Colonic mucosa (tissue), 4 donors: ENCODE results near the gene LDB3. TPM values are rescaled to one million over a fixed set of nuclear protein-coding genes. Genes with fewer than 3 reads are reported as not detected.

Source experiments
- DNase-seq: peaks from one replicate; pipeline ENCODE4 v3.0.0-alpha.2; 2020
- H3K27ac ChIP-seq: fragments of 200-600 bp; one replicate; pipeline ENCODE4 v1.8.0; 2021
- H3K27me3 ChIP-seq: fragments of 200-600 bp; one replicate; pipeline ENCODE4 v1.8.0; 2021
- H3K36me3 ChIP-seq: fragments of 200-600 bp; one replicate; pipeline ENCODE4 v1.8.0; 2021
- H3K4me1 ChIP-seq: fragments of 200-600 bp; one replicate; pipeline ENCODE4 v1.8.0; 2021; ENCODE audit warnings: mild to moderate bottlenecking
- H3K4me3 ChIP-seq: fragments of 200-600 bp; one replicate; pipeline ENCODE4 v1.8.0; 2021
- H3K9ac ChIP-seq, 2 donors: one replicate each; pipeline ENCODE4 v1.7.0; 2013; ENCODE audit warnings: control low read depth in 2 of 2, low read depth in 2 of 2, low read length in 2 of 2
- H3K9me3 ChIP-seq: fragments of 200-600 bp; one replicate; pipeline ENCODE4 v1.8.0; 2021
- intact Hi-C: fragments of 100-400 bp; cut with DNase I; formaldehyde crosslinking; loops from one replicate; pipeline ENCODE4 v1.14.1; 2022
- total RNA-seq, 2 donors: library from RNA; stranded (reverse); fragmentation: NEBNext Ultra II Directional in 1 of 2; extraction: Animal tissue kit (Norgen Biotek cat#: 25700) in 1 of 2; gene quantifications; one replicate each; pipeline ENCODE4 v1.2.1, GENCODE V29; 2021
- TF ChIP-seq, protein P1 (sequence below): fragments of 200-600 bp; IDR thresholded peaks from one replicate; pipeline ENCODE4 v1.8.0; 2022; ENCODE audit warnings: antibody characterized with exemption, mild to moderate bottlenecking
- donor health status: healthy.
- donor health status: DM: no; HTN: no; CAD: no.
- donor health status: DM: no; HTN: no; CAD: no.

LDB3 gene
- total RNA-seq, 2 donors from 2014 or later = 0.72 to 4.7 TPM

DNA sequence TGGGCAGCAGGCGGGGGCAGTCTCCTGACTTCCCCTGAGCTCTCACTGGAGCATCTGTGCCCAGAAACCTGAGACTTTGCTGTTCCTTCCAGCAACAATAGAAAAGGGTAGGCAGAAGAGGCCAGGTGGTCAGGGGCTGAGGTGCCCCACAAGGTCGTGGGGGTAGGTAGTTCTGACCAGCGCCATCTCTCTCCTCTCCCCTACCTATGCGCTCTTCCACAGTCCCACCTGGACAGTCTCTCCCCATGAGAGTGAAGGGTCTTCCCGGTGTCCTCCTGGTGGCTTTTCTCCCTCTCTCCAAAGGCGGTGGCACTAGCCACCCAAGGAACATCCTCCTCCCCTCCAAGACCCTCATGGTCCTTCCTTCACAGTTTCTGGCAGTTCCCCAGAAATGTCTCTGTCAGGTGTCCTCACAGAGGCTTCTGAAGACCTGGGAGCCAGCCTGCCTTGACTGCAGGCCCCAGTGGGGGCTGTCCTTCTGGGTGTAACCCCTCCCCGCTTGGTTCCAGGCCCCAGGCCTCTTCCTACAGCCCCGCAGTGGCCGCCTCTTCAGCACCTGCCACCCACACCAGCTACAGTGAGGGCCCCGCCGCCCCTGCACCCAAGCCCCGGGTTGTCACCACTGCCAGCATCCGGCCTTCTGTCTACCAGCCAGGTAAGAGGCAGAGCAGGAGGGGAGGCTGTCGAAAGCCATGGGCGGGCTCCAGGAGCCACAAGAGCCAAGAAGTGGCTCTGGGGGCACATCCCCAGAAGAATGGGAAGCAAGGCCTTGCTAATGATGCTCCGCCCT, 41.3 kb downstream of the LDB3 start:
- Histone ChIP-seq H3K4me3 (no peak overlapping the region), H3K9me3 (no peaks in the 10 kb centered on the region), H3K9ac (no peak overlapping the region), H3K36me3 (no peaks in the 10 kb centered on the region), H3K27ac (no peak overlapping the region), H3K4me1 (peaks cover 3% of the 10 kb centered on the region), H3K27me3 (no peaks in the 10 kb centered on the region)
- TF ChIP-seq, protein P1, sequence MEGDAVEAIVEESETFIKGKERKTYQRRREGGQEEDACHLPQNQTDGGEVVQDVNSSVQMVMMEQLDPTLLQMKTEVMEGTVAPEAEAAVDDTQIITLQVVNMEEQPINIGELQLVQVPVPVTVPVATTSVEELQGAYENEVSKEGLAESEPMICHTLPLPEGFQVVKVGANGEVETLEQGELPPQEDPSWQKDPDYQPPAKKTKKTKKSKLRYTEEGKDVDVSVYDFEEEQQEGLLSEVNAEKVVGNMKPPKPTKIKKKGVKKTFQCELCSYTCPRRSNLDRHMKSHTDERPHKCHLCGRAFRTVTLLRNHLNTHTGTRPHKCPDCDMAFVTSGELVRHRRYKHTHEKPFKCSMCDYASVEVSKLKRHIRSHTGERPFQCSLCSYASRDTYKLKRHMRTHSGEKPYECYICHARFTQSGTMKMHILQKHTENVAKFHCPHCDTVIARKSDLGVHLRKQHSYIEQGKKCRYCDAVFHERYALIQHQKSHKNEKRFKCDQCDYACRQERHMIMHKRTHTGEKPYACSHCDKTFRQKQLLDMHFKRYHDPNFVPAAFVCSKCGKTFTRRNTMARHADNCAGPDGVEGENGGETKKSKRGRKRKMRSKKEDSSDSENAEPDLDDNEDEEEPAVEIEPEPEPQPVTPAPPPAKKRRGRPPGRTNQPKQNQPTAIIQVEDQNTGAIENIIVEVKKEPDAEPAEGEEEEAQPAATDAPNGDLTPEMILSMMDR = no peak
- DNase-seq = no peak
- intact Hi-C loops = loop anchor here (2.0 kb wide), 1 partner anchor 191 kb away; no protein-coding TSS in a partner anchor

- TF ChIP-seq, protein P1 = peak; percentile 71
- peak overlapping the region; percentile 83 for H3K4me3 ChIP-seq
- H3K27me3 ChIP-seq = no peaks in the 10 kb centered on the region
- H3K9me3 ChIP-seq = no peaks in the 10 kb centered on the region
- H3K9ac ChIP-seq = peak overlapping the region; percentile 51 to 96
- H3K27ac ChIP-seq = peak overlapping the region; percentile 94
- intact Hi-C loops = loop anchor here (2.0 kb wide), 1 partner anchor 190 kb away; no protein-coding TSS in a partner anchor
- H3K4me1 ChIP-seq = peaks cover 3% of the 10 kb centered on the region
- H3K36me3 ChIP-seq = no peaks in the 10 kb centered on the region
- DNase-seq = peak; percentile 90
These were observed 42.7 kb downstream of the LDB3 start for GRCh38 chr10:86710987-86711512.

DNA sequence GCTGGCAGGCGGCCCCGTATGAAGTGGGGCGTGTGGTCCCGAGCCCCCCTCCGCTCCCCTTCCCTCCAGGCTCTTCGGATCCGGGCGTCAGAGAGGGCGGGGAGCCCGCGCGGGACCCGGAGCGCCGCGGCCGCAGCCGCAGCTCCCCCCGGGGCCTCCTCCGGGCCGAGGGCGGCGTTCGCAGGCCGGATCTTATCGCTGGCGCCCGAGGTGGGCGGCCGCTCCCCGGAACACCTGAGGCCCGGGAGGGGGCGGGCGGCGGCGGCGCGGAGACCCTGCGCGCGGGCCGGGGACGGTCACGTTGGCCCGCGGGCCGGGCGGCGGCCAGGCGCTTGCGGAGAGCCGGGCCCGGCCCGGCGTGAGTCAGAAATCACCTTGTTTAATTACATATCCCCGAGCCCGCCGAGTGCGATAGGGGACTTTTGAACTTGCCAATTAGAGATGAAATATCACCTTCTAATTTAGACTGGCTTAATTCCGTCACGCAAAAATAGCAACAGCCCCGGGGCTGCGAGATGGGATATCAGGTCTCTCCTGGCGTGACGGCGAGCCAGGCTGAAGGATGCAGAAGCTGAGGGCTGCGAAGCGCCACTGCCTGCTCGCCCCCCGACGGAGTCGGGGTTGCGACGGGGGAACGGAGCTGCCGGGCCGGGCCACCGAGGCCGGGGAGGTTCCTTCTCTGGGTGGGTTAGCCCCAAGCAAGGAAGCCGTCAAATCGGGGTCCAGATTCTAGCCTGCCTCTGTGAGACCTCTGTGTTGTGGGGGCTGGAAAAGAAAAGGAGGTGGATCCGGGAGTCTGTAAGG, 43.4 kb downstream of the LDB3 start:
- Histone ChIP-seq H3K27ac (peak overlapping the region; percentile 94), H3K4me1 (peaks cover 3% of the 10 kb centered on the region), H3K9me3 (no peaks in the 10 kb centered on the region), H3K36me3 (no peaks in the 10 kb centered on the region), H3K27me3 (no peaks in the 10 kb centered on the region), H3K9ac (peak overlapping the region; percentile 84 to 96), H3K4me3 (peak overlapping the region; percentile 83)
- peak; percentile 54 for DNase-seq
- intact Hi-C loops = loop anchor here (2.0 kb wide), 1 partner anchor 189 kb away; no protein-coding TSS in a partner anchor
- TF ChIP-seq, protein P1 = no peak

GRCh38 chr10:86712317-86712707, 44.0 kb downstream of the LDB3 start:
- Histone ChIP-seq H3K9ac (peak overlapping the region; percentile 84 to 96), H3K4me1 (peaks cover 3% of the 10 kb centered on the region), H3K27me3 (no peaks in the 10 kb centered on the region), H3K27ac (peak overlapping the region; percentile 94), H3K4me3 (peak overlapping the region; percentile 83), H3K36me3 (no peaks in the 10 kb centered on the region), H3K9me3 (no peaks in the 10 kb centered on the region)
- DNase-seq = no peak
- intact Hi-C loops = no loop called here
- TF ChIP-seq, protein P1 = no peak

GRCh38 chr10:86715156-86715795, 47.0 kb downstream of the LDB3 start:
- DNase-seq = no peak
- no peaks in the 10 kb centered on the region for H3K9me3 ChIP-seq
- H3K4me1 ChIP-seq = peaks cover 3% of the 10 kb centered on the region
- intact Hi-C loops = no loop called here
- H3K27me3 ChIP-seq = no peaks in the 10 kb centered on the region
- TF ChIP-seq, protein P1 = no peak
- no peaks in the 10 kb centered on the region for H3K36me3 ChIP-seq
- no peak overlapping the region for H3K9ac ChIP-seq
- no peak overlapping the region for H3K4me3 ChIP-seq
- H3K27ac ChIP-seq = no peak overlapping the region
